DMS53 treated with DMSO at 0.1 percent for 48 hours (cell line): Measurements from ENCODE around the gene KISS1R.
A peak's percentile ranks its signal among the peaks of the same experiment; 100 is the strongest.
"Not testable (repeated sequence)": the region's sequence is repeated elsewhere in the genome, so short reads cannot be mapped to it uniquely, and the experiment has no call there.

Experiments used
- DNase-seq: peaks from one replicate; lab custom pipeline; 2025; ENCODE audit not compliant: unreplicated experiment; lab: John Stamatoyannopoulos, UW

Gene KISS1R

GRCh38 chr19:917323-918151 is at the start of gene KISS1R:
KISS1R (plus strand) TSS chr19:917333; CDS start chr19:917503, 170 bp downstream.
- DNase-seq = peak; percentile 31

- no peak for DNase-seq
Observed at GRCh38 chr19:867855-868457, 49.2 kb upstream of the KISS1R start.

- no peak for DNase-seq
Observed at GRCh38 chr19:868458-869244, 48.5 kb upstream of the KISS1R start.

- DNase-seq = no peak
Observed at GRCh38 chr19:869245-870177, 47.6 kb upstream of the KISS1R start.

GRCh38 chr19:870314-870713 is 46.8 kb upstream of the KISS1R start:
- no peak for DNase-seq

GRCh38 chr19:870963-871401 is 46.2 kb upstream of the KISS1R start:
- DNase-seq = no peak

- DNase-seq = no peak
Observed at GRCh38 chr19:871446-872265, 45.5 kb upstream of the KISS1R start.

GRCh38 chr19:872266-872951 is 44.7 kb upstream of the KISS1R start:
- DNase-seq = no peak

- DNase-seq = no peak
Observed at GRCh38 chr19:873084-873483, 44.0 kb upstream of the KISS1R start.

GRCh38 chr19:873561-874041 is 43.5 kb upstream of the KISS1R start:
- DNase-seq = no peak

GRCh38 chr19:875265-875879 is 41.8 kb upstream of the KISS1R start:
- no peak for DNase-seq

- no peak for DNase-seq
Observed at GRCh38 chr19:876089-876488, 41.0 kb upstream of the KISS1R start.

- DNase-seq = no peak
Observed at GRCh38 chr19:876780-877314, 40.3 kb upstream of the KISS1R start.

- not testable (repeated sequence) for DNase-seq
Observed at GRCh38 chr19:877992-878660, 39.0 kb upstream of the KISS1R start.

GRCh38 chr19:878751-879561 is 38.2 kb upstream of the KISS1R start:
- DNase-seq = not testable (repeated sequence)

GRCh38 chr19:879711-880438 is 37.3 kb upstream of the KISS1R start:
- DNase-seq = no peak
